Liver (tissue), 9 donors: ENCODE data around the gene MPP7. TPM values are rescaled to one million over a fixed set of nuclear protein-coding genes. Genes with fewer than 3 reads are reported as not detected.

Source experiments
- DNase-seq: peaks from one replicate; pipeline ENCODE4 v3.0.0-alpha.2; 2017; ENCODE audit warnings: low spot score
- H3K27ac ChIP-seq, 2 donors: one replicate each; pipeline ENCODE4 v1.7.0; 2013; ENCODE audit warnings: inconsistent platforms in 2 of 2, low read length in 2 of 2, control low read depth in 1 of 2, low read depth in 1 of 2, mild to moderate bottlenecking in 1 of 2
- H3K27me3 ChIP-seq, 4 donors: one replicate each; pipeline versions ENCODE4 v1.6.1 to v1.7.0; 2013; ENCODE audit warnings: low read length in 3 of 4, inconsistent platforms in 1 of 4, mild to moderate bottlenecking in 1 of 4, moderate library complexity in 1 of 4; ENCODE audit not compliant: control insufficient read depth in 4 of 4, insufficient read depth in 4 of 4
- H3K36me3 ChIP-seq, 4 donors: one replicate each; pipeline versions ENCODE4 v1.6.1 to v1.7.0; 2013; ENCODE audit warnings: low read length in 3 of 4, mild to moderate bottlenecking in 3 of 4, low read depth in 1 of 4, moderate library complexity in 1 of 4; ENCODE audit not compliant: control insufficient read depth in 4 of 4, insufficient read depth in 3 of 4
- H3K4me1 ChIP-seq, 4 donors: one replicate each; pipeline versions ENCODE4 v1.6.1 to v1.7.0; 2013; ENCODE audit warnings: low read length in 3 of 4, mild to moderate bottlenecking in 3 of 4, moderate library complexity in 1 of 4; ENCODE audit not compliant: control insufficient read depth in 4 of 4, insufficient read depth in 4 of 4
- H3K4me3 ChIP-seq, 3 donors: one replicate each; pipeline versions ENCODE4 v1.6.1 to v1.7.0; 2013; ENCODE audit warnings: low read length in 3 of 3, control low read depth in 1 of 3, low read depth in 1 of 3, mild to moderate bottlenecking in 1 of 3
- H3K9ac ChIP-seq, 2 donors: one replicate each; pipeline ENCODE4 v1.7.0; 2013; ENCODE audit warnings: low read length in 2 of 2, mild to moderate bottlenecking in 2 of 2, moderate library complexity in 2 of 2, control low read depth in 1 of 2, low read depth in 1 of 2
- H3K9me3 ChIP-seq, 4 donors: one replicate each; pipeline versions ENCODE4 v1.6.1 to v1.7.0; 2013; ENCODE audit warnings: low read length in 3 of 4; ENCODE audit not compliant: control insufficient read depth in 4 of 4
- ATF3 ChIP-seq: IDR thresholded peaks from 2 replicates; pipeline ENCODE4 v1.6.1; 2016; ENCODE audit warnings: antibody characterized with exemption
- CTCF ChIP-seq: fragments of 150-350 bp; IDR thresholded peaks from 2 replicates; pipeline ENCODE4 v1.5.1; 2017; ENCODE audit warnings: improper control_type of control experiment, low read depth, low read length; ENCODE audit not compliant: missing input control
- EGR1 ChIP-seq, 2 donors: IDR thresholded peaks; 2 replicates each; pipeline ENCODE4 v1.6.1; 2016 to 2018; ENCODE audit warnings: antibody characterized with exemption in 2 of 2, low read depth in 2 of 2
- FOXA1 ChIP-seq: IDR thresholded peaks from 2 replicates; pipeline ENCODE4 v1.6.1; 2016; ENCODE audit warnings: antibody characterized with exemption
- FOXA2 ChIP-seq: IDR thresholded peaks from 2 replicates; pipeline ENCODE4 v1.6.1; 2016; ENCODE audit warnings: antibody characterized with exemption
- GABPA ChIP-seq, 2 donors: IDR thresholded peaks in 1 of 2; conservative IDR thresholded peaks in 1 of 2; 2 replicates each; pipeline ENCODE4 v1.6.1; 2016; ENCODE audit warnings: antibody characterized with exemption in 2 of 2, mild to moderate bottlenecking in 1 of 2, moderate library complexity in 1 of 2
- HNF4A ChIP-seq, 2 donors: conservative IDR thresholded peaks; 2 replicates each; pipeline ENCODE4 v1.6.1; 2016; ENCODE audit warnings: antibody characterized with exemption in 2 of 2, mild to moderate bottlenecking in 2 of 2
- HNF4G ChIP-seq: IDR thresholded peaks from 2 replicates; pipeline ENCODE4 v1.6.1; 2016; ENCODE audit warnings: antibody characterized with exemption
- JUND ChIP-seq, 2 donors: IDR thresholded peaks; 2 replicates each; pipeline ENCODE4 v1.6.1; 2016; ENCODE audit warnings: antibody characterized with exemption in 2 of 2
- MAX ChIP-seq: IDR thresholded peaks from 2 replicates; pipeline ENCODE4 v1.6.1; 2016; ENCODE audit warnings: antibody characterized with exemption
- NR2F2 ChIP-seq: IDR thresholded peaks from 2 replicates; pipeline ENCODE4 v1.6.1; 2016; ENCODE audit warnings: antibody characterized with exemption
- REST ChIP-seq: IDR thresholded peaks from 2 replicates; pipeline ENCODE4 v1.6.1; 2016; ENCODE audit warnings: antibody characterized with exemption, mild to moderate bottlenecking
- RXRA ChIP-seq, 2 donors: IDR thresholded peaks; 2 replicates each; pipeline ENCODE4 v1.6.1; 2017 to 2018; ENCODE audit warnings: antibody characterized with exemption in 2 of 2, mild to moderate bottlenecking in 1 of 2
- SP1 ChIP-seq: IDR thresholded peaks from 2 replicates; pipeline ENCODE4 v1.6.1; 2018; ENCODE audit warnings: antibody characterized with exemption, mild to moderate bottlenecking
- TAF1 ChIP-seq: conservative IDR thresholded peaks from 2 replicates; pipeline ENCODE4 v1.6.1; 2016; ENCODE audit warnings: antibody characterized with exemption, mild to moderate bottlenecking
- YY1 ChIP-seq: IDR thresholded peaks from 2 replicates; pipeline ENCODE4 v1.6.1; 2016; ENCODE audit warnings: antibody characterized with exemption, mild to moderate bottlenecking
- ZBTB33 ChIP-seq: IDR thresholded peaks from 2 replicates; pipeline ENCODE4 v1.6.1; 2016; ENCODE audit warnings: antibody characterized with exemption
- WGBS: extraction: QIAGEN DNeasy Blood & Tissue Kit; methylation state at CpG from one replicate; pipeline ENCODE4 v1.1.7; 2013; 5-methylcytosine and 5-hydroxymethylcytosine counted together
- polyA plus RNA-seq, 2 donors: library from polyadenylated mRNA; stranded (reverse) in 1 of 2; unstranded in 1 of 2; fragments of 200-250 nt in 1 of 2; fragments of >200 nt in 1 of 2; fragmentation: Nextera tagmentation in 1 of 2; extraction: Ambion mirVana in 1 of 2; gene quantifications; one replicate each; pipeline versions ENCODE4 v1.2.1 to v1.2.3, GENCODE V29; 2013 to 2015
- total RNA-seq, 2 donors: library from RNA; depleted of rRNA; stranded (reverse); fragments of >200 nt; gene quantifications; one replicate each; pipeline ENCODE4 v1.2.3, GENCODE V29; 2014
- donor health status: healthy.
- donor health status: healthy.
- donor health status: healthy.
- donor health status: healthy.
- donor health status: healthy.

The MPP7 gene
- total and polyA plus RNA-seq, 4 donors: 0.69 to 3.8 (median 2.5) TPM

- no peak for DNase-seq
- H3K27ac ChIP-seq: no peak overlapping the region
- H3K36me3 ChIP-seq: no peaks in the 10 kb centered on the region
- TF ChIP-seq REST (no peak), HNF4G (no peak), CTCF (no peak), HNF4A (conservative IDR thresholded peaks at IDR 0.05) (no peak), FOXA2 (no peak), TAF1 (no peak), SP1 (no peak), FOXA1 (no peak), JUND (IDR thresholded peaks at IDR 0.05) (no peak)
- no peak overlapping the region for H3K4me3 ChIP-seq
- no peaks in the 10 kb centered on the region for H3K27me3 ChIP-seq
- H3K9ac ChIP-seq: no peak overlapping the region
- no peaks in the 10 kb centered on the region for H3K9me3 ChIP-seq
- H3K4me1 ChIP-seq: peaks cover 0 to under 1% (median under 1%) of the 10 kb centered on the region in 4 donors
- 72% methylated on average over 3 of the region's 3 CpGs for WGBS
Observed at GRCh38 chr10:28331841-28332240, 29.0 kb upstream of the MPP7 start.

GRCh38 chr10:28331066-28331465, 28.2 kb upstream of the MPP7 start:
- no peak for DNase-seq
- peaks cover 0 to 3% (median 1%) of the 10 kb centered on the region in 4 donors for H3K4me1 ChIP-seq
- no peaks in the 10 kb centered on the region for H3K9me3 ChIP-seq
- H3K27ac ChIP-seq: no peak overlapping the region
- H3K4me3 ChIP-seq: no peak overlapping the region
- H3K36me3 ChIP-seq: no peaks in the 10 kb centered on the region
- TF ChIP-seq MAX (no peak), ATF3 (no peak), ZBTB33 (no peak), GABPA (IDR thresholded peaks at IDR 0.05 in 1 of 2, conservative IDR thresholded peaks at IDR 0.05 in 1 of 2) (no peak), FOXA2 (no peak), JUND (IDR thresholded peaks at IDR 0.05) (no peak), NR2F2 (no peak), RXRA (IDR thresholded peaks at IDR 0.05) (no peak), YY1 (no peak), CTCF (no peak), REST (no peak), HNF4A (conservative IDR thresholded peaks at IDR 0.05) (no peak), EGR1 (IDR thresholded peaks at IDR 0.05; ENCODE audit: low read depth in 2 of 2) (no peak)
- no peak overlapping the region for H3K9ac ChIP-seq
- H3K27me3 ChIP-seq: no peaks in the 10 kb centered on the region
